Measurements from ENCODE around the gene MAEA. TPM values are rescaled to one million over a fixed set of nuclear protein-coding genes. Genes with fewer than 3 reads are reported as not detected.

The MAEA gene
- total RNA-seq, 2 experiments from 2014 or later, result 61.5 to 63.2 TPM

- no peak overlapping the region for H3K4me3 Mint-ChIP-seq
- H3K27me3 Mint-ChIP-seq, result no peaks in the 10 kb centered on the region
- ChIA-PET POLR2A (no interaction called here), CTCF (no interaction called here)
- H3K27ac Mint-ChIP-seq, result no peak overlapping the region
- intact Hi-C loops (cut with DNase I, micrococcal nuclease), result no loop called here
- peaks cover 7% of the 10 kb centered on the region for H3K9me3 Mint-ChIP-seq
- H3K4me1 Mint-ChIP-seq (ENCODE audit: low read depth), result no peaks in the 10 kb centered on the region
- ATAC-seq (ENCODE audit: poor library complexity) (no peak), DNase-seq (no peak)
- Histone ChIP-seq H3K27ac (ENCODE audit: low read depth in 1 of 2, low read length in 2 of 2) (no peak overlapping the region), H3K9me3 (ENCODE audit: control insufficient read depth in 1 of 2, insufficient read depth in 1 of 2, low read length in 2 of 2) (peaks cover 9 to 20% of the 10 kb centered on the region in 2 experiments), H3K4me3 (ENCODE audit: low read length) (no peak overlapping the region), H3K27me3 (ENCODE audit: control insufficient read depth in 1 of 2, insufficient read depth in 2 of 2, low read length in 2 of 2) (no peaks in the 10 kb centered on the region), H3K36me3 (ENCODE audit: insufficient read depth, low read length) (peaks cover 17% of the 10 kb centered on the region), H3K4me1 (ENCODE audit: insufficient read depth, low read length) (no peaks in the 10 kb centered on the region)
- peaks cover 33% of the 10 kb centered on the region for H3K36me3 Mint-ChIP-seq (ENCODE audit: low read depth)
- TF ChIP-seq CTCF (IDR thresholded peaks at IDR 0.05), result no peak
These were observed 95.1 kb downstream of the MAEA start for GRCh38 chr4:1384675-1385372.

- no peak overlapping the region for H3K4me3 ChIP-seq (ENCODE audit: low read length)
- Mint-ChIP-seq H3K27me3 (no peaks in the 10 kb centered on the region), H3K27ac (no peak overlapping the region), H3K4me1 (ENCODE audit: low read depth) (no peaks in the 10 kb centered on the region), H3K4me3 (no peak overlapping the region), H3K9me3 (peaks cover 7% of the 10 kb centered on the region), H3K36me3 (ENCODE audit: low read depth) (peaks cover 33% of the 10 kb centered on the region)
- H3K27me3 ChIP-seq (ENCODE audit: control insufficient read depth in 1 of 2, insufficient read depth in 2 of 2, low read length in 2 of 2), result no peaks in the 10 kb centered on the region
- intact Hi-C loops (cut with DNase I, micrococcal nuclease), result no loop called here
- ChIA-PET POLR2A (no interaction called here), CTCF (no interaction called here)
- TF ChIP-seq CTCF (IDR thresholded peaks at IDR 0.05), result no peak
- ATAC-seq (ENCODE audit: poor library complexity), result no peak
- no peak for DNase-seq
- H3K27ac ChIP-seq (ENCODE audit: low read depth in 1 of 2, low read length in 2 of 2), result no peak overlapping the region
- H3K4me1 ChIP-seq (ENCODE audit: insufficient read depth, low read length), result no peaks in the 10 kb centered on the region
- peaks cover 9 to 20% of the 10 kb centered on the region in 2 experiments for H3K9me3 ChIP-seq (ENCODE audit: control insufficient read depth in 1 of 2, insufficient read depth in 1 of 2, low read length in 2 of 2)
- peaks cover 17% of the 10 kb centered on the region for H3K36me3 ChIP-seq (ENCODE audit: insufficient read depth, low read length)
These were observed 96.0 kb downstream of the MAEA start for GRCh38 chr4:1385373-1386340.

Other genes with a start within 250 kb of the MAEA start
- 1 to 10 TPM; 5.6 to 8.3 TPM for gene RNF212, start 176.3 kb upstream of the MAEA start, total RNA-seq
- 10 to 100 TPM; 12.8 to 15.7 TPM for gene SPON2, start 117.3 kb upstream of the MAEA start, total RNA-seq
- gene CTBP1, start 40.8 kb upstream of the MAEA start, total RNA-seq, result 100 to 1,000 TPM; 132 to 148 TPM
- gene UVSSA, start 57.3 kb downstream of the MAEA start, total RNA-seq, result 10 to 100 TPM; 31.1 to 33.1 TPM
- not detected for gene NKX1-1, start 116.6 kb downstream of the MAEA start, total RNA-seq